HepG2 (cell line): ENCODE data around the gene SNX4. TPM values are rescaled to one million over a fixed set of nuclear protein-coding genes. Genes with fewer than 3 reads are reported as not detected.

Experiments
- ATAC-seq: fragments of 200-7000 bp; cut with Tn5 transposase; 3 replicates; pipeline ENCODE4 v1.9.1; 2020; ENCODE audit warnings: mild to moderate bottlenecking, moderate library complexity
- Bru-seq: library from RNA; stranded (reverse); fragments of 400-500 nt; gene quantifications from one replicate; lab custom pipeline; 2021; lab: Mats Ljungman, UMichigan
- BruChase-seq, 2 experiments: library from RNA; stranded (reverse); fragments of 400-500 nt; gene quantifications; one replicate each; lab custom pipeline; 2021; lab: Mats Ljungman, UMichigan
- BruUV-seq: library from RNA; stranded (reverse); fragments of 400-500 nt; replicated peaks from 2 replicates; lab custom pipeline; 2021; lab: Mats Ljungman, UMichigan
- CTCF ChIA-PET: fragments of 300-600 bp; formaldehyde crosslinking; extraction: SDS; loops from one replicate; lab custom pipeline; 2021; ENCODE audit warnings: low total read pairs, inconsistent platforms, low intra/inter-chr PET ratio; lab: Yijun Ruan, JAX
- POLR2A ChIA-PET: fragments of 350-600 bp; sonication (Branson Sonifier 250); formaldehyde crosslinking; loops from one replicate; lab custom pipeline; 2020; ENCODE audit warnings: antibody characterized with exemption, inconsistent platforms; lab: Yijun Ruan, JAX
- DNase-seq: peaks from one replicate; pipeline ENCODE4 v3.0.0-alpha.2; 2015; ENCODE audit warnings: low spot score
- FAIRE-seq: peaks from 3 replicates; lab custom pipeline; 2011; peaks lifted over from hg19 to GRCh38; lab: Jason Lieb, UNC
- H2AFZ ChIP-seq: one replicate; pipeline ENCODE4 v1.6.1; 2011; ENCODE audit warnings: low read length, inconsistent platforms
- H3K27ac ChIP-seq: fragments of 300-600 bp; 3 replicates; pipeline ENCODE4 v1.8.0; 2011; ENCODE audit warnings: mixed run types, mild to moderate bottlenecking, mixed read lengths, low read length, inconsistent platforms; ENCODE audit not compliant: insufficient read depth; ENCODE audit errors: extremely low read length
- H3K27me3 ChIP-seq, 2 experiments: fragments of 200-600 bp in 1 of 2; 2 replicates in 1 of 2; 3 replicates in 1 of 2; pipeline versions ENCODE4 v1.6.0 to v1.8.0; 2011; ENCODE audit warnings: low read length in 2 of 2, mild to moderate bottlenecking in 2 of 2, moderate library complexity in 2 of 2, inconsistent platforms in 1 of 2; ENCODE audit not compliant: insufficient read depth in 2 of 2, control insufficient read depth in 1 of 2
- H3K36me3 ChIP-seq, 2 experiments: fragments of 200-600 bp in 1 of 2; replicated peaks in 1 of 2; 2 replicates in 1 of 2; 3 replicates in 1 of 2; pipeline versions ENCODE4 v1.5.1 to v1.8.0; 2011; ENCODE audit warnings: low read length in 2 of 2, inconsistent platforms in 1 of 2; ENCODE audit not compliant: insufficient read depth in 2 of 2, control insufficient read depth in 1 of 2
- H3K4me1 ChIP-seq: 2 replicates; pipeline ENCODE4 v1.5.1; 2012; ENCODE audit warnings: low read length, inconsistent platforms; ENCODE audit not compliant: insufficient read depth
- H3K4me2 ChIP-seq: 2 replicates; pipeline ENCODE4 v1.6.0; 2011; ENCODE audit warnings: low read depth, low read length, inconsistent platforms
- H3K4me3 ChIP-seq, 3 experiments: fragments of 200-600 bp in 1 of 3; sonication (generic), shearing (Covaris generic) in 1 of 3; replicated peaks in 1 of 3; 2 replicates each; pipeline ENCODE4 v1.5.1; 2011 to 2016; ENCODE audit warnings: low read length in 3 of 3, inconsistent platforms in 2 of 3, low read depth in 2 of 3, mild to moderate bottlenecking in 2 of 3, control low read depth in 1 of 3, mixed read lengths in 1 of 3; ENCODE audit not compliant: insufficient read depth in 1 of 3
- H3K79me2 ChIP-seq: one replicate; pipeline ENCODE4 v1.6.1; 2011; ENCODE audit warnings: low read length, inconsistent platforms; ENCODE audit not compliant: insufficient read depth
- H3K9ac ChIP-seq: 2 replicates; pipeline ENCODE4 v1.6.0; 2011; ENCODE audit warnings: mild to moderate bottlenecking, low read depth, low read length, inconsistent platforms; ENCODE audit not compliant: insufficient read depth
- H3K9me3 ChIP-seq: 2 replicates; pipeline ENCODE4 v1.5.1; 2012; ENCODE audit warnings: mild to moderate bottlenecking, low read length
- H4K20me1 ChIP-seq: 2 replicates; pipeline ENCODE4 v1.6.0; 2011; ENCODE audit warnings: inconsistent platforms, mild to moderate bottlenecking, low read length, moderate library complexity; ENCODE audit not compliant: insufficient read depth
- MEF2D ChIP-seq: sonication (generic); formaldehyde crosslinking; IDR thresholded peaks from 2 replicates; pipeline ENCODE4 v1.5.1; 2020; ENCODE audit warnings: mild to moderate bottlenecking, missing genetic modification reagents
- SP1 ChIP-seq, 2 experiments: fragments of 450-650 bp in 1 of 2; sonication (generic) in 1 of 2; formaldehyde crosslinking in 1 of 2; IDR thresholded peaks; 2 replicates each; pipeline versions ENCODE4 v1.4.0 to v1.6.1; 2016 to 2020; ENCODE audit warnings: missing genetic modification reagents in 1 of 2
- ZNF451 ChIP-seq: sonication (generic); formaldehyde crosslinking; IDR thresholded peaks from 2 replicates; pipeline ENCODE4 v1.5.0; 2020; ENCODE audit warnings: mild to moderate bottlenecking, missing genetic modification reagents
- ZNF720 ChIP-seq: sonication (generic); formaldehyde crosslinking; IDR thresholded peaks from 2 replicates; pipeline ENCODE4 v1.4.0; 2020; ENCODE audit warnings: missing genetic modification reagents
- WGBS: methylation state at CpG from one replicate; pipeline ENCODE4 v1.1.6; 2017; ENCODE audit warnings: low lambda C conversion rate; 5-methylcytosine and 5-hydroxymethylcytosine counted together
- in situ Hi-C: cut with HindIII; loops from 2 replicates; pipeline ENCODE4 v1.10.0; 2017; ENCODE audit warnings: low pct_unique_long_range_greater_than_20kb; ENCODE audit not compliant: extremely low pct_ligation_motif_present
- intact Hi-C: fragments of 100-400 bp; cut with micrococcal nuclease; formaldehyde crosslinking; loops from one replicate; pipeline ENCODE4 v1.10.0; 2022; ENCODE audit not compliant: unreplicated experiment
- long read RNA-seq, 2 experiments: library from RNA in 1 of 2; library from polyadenylated mRNA in 1 of 2; stranded (forward) in 1 of 2; unstranded in 1 of 2; transcript quantifications; one replicate each; pipeline ENCODE4 v2.0.0, GENCODE V29; 2019 to 2022
- polyA minus RNA-seq, 3 experiments: library from RNA; depleted of rRNA, polyadenylated mRNA; stranded (reverse); fragments of >200 nt; gene quantifications; 2 replicates each; pipeline ENCODE4 v1.2.3, GENCODE V29; 2011; ENCODE audit warnings: low replicate concordance in 1 of 3
- polyA plus RNA-seq, 8 experiments: library from polyadenylated mRNA; depleted of rRNA in 3 of 8; stranded (reverse) in 7 of 8; unstranded in 1 of 8; fragments of >200 nt; fragmentation: Illumina TruSeq in 4 of 8; extraction: Trizol in 4 of 8; gene quantifications; 2 replicates each; pipeline versions ENCODE4 v1.2.1 to v1.2.3, GENCODE V29; 2011 to 2016; ENCODE audit warnings: low read depth in 4 of 8, missing spikeins in 1 of 8, mixed read lengths in 1 of 8; ENCODE audit not compliant: insufficient read depth in 1 of 8
- total RNA-seq, 5 experiments: library from RNA; depleted of rRNA; stranded (reverse); fragments of >200 nt; fragmentation: Illumina TruSeq; extraction: Trizol; gene quantifications; 2 replicates each; pipeline ENCODE4 v1.2.3, GENCODE V29; 2016; ENCODE audit warnings: low read depth in 1 of 5
- TF ChIP-seq, protein P1 (sequence below): sonication (generic); formaldehyde crosslinking; IDR thresholded peaks from 2 replicates; pipeline ENCODE4 v1.4.0; 2020; ENCODE audit warnings: mild to moderate bottlenecking, missing genetic modification reagents, borderline replicate concordance
- TF ChIP-seq, protein P2 (sequence below): IDR thresholded peaks from 2 replicates; pipeline ENCODE4 v1.6.1; 2016; ENCODE audit warnings: mild to moderate bottlenecking, missing biosample characterization, missing genetic modification reagents

SNX4 gene
- total RNA-seq (2016; rRNA removed; fragmentation: Illumina TruSeq; extraction: Trizol) (73.6 and 115 TPM in 2 replicates), polyA plus RNA-seq (2011; rRNA removed) (11.6 and 18.1 TPM in 2 replicates), polyA minus RNA-seq (2011; rRNA and poly(A)+ RNA removed; ENCODE audit: low replicate concordance) (5.7 and 8.9 TPM in 2 replicates), Bru-seq, nascent RNA (percentile 74 among the genes with signal in this experiment), BruChase-seq, experiment 1, labeled RNA remaining after a 6-hour chase (percentile 80 among the genes with signal in this experiment), BruChase-seq, experiment 2, labeled RNA remaining after a 2-hour chase (percentile 75 among the genes with signal in this experiment)
- total RNA-seq (2016; cell fraction: cytosol; rRNA removed; fragmentation: Illumina TruSeq; extraction: Trizol; ENCODE audit: low read depth) = 23.4 and 24.9 TPM in 2 replicates
- total RNA-seq (2016; cell fraction: insoluble cytoplasmic fraction; rRNA removed; fragmentation: Illumina TruSeq; extraction: Trizol) = 76.0 and 135 TPM in 2 replicates
- 26.3 and 26.4 TPM in 2 replicates for total RNA-seq (2016; cell fraction: membrane; rRNA removed; fragmentation: Illumina TruSeq; extraction: Trizol)
- 25.9 and 30.2 TPM in 2 replicates for total RNA-seq (2016; cell fraction: nucleus; rRNA removed; fragmentation: Illumina TruSeq; extraction: Trizol)
- 5.8 and 9.9 TPM in 2 replicates for polyA plus RNA-seq (2011; cell fraction: cytosol; rRNA removed)
- polyA plus RNA-seq (2011; cell fraction: nucleus; rRNA removed) = 2.7 and 5.3 TPM in 2 replicates
- polyA plus RNA-seq (2012) = 26.7 and 28.0 TPM in 2 replicates
- polyA plus RNA-seq (2016; cell fraction: cytosol; fragmentation: Illumina TruSeq; extraction: Trizol; ENCODE audit: low read depth) = 4.5 and 4.6 TPM in 2 replicates
- polyA plus RNA-seq (2016; cell fraction: insoluble cytoplasmic fraction; fragmentation: Illumina TruSeq; extraction: Trizol; ENCODE audit: low read depth) = 72.0 and 79.1 TPM in 2 replicates
- polyA plus RNA-seq (2016; cell fraction: membrane; fragmentation: Illumina TruSeq; extraction: Trizol; ENCODE audit: low read depth) = 10.2 and 11.8 TPM in 2 replicates
- polyA plus RNA-seq (2016; cell fraction: nucleus; fragmentation: Illumina TruSeq; extraction: Trizol; ENCODE audit: insufficient read depth, low read depth) = 29.5 and 31.0 TPM in 2 replicates
- 11.2 and 14.4 TPM in 2 replicates for polyA minus RNA-seq (2011; cell fraction: cytosol; rRNA and poly(A)+ RNA removed)
- 16.7 and 17.2 TPM in 2 replicates for polyA minus RNA-seq (2011; cell fraction: nucleus; rRNA and poly(A)+ RNA removed)
- long read RNA-seq, experiment 1, transcript SNX4-201 (14 exons, 2,513 nt) = major isoform, 68 of 81 reads
- long read RNA-seq, experiment 1, partial matches to known transcripts = 9 of 81 reads
- long read RNA-seq, experiment 1, other reads (novel, unspliced or antisense) = 4 of 81 reads
- long read RNA-seq, experiment 2, transcript SNX4-201 (14 exons, 2,513 nt) = major isoform, 16 of 37 reads
- long read RNA-seq, experiment 2, partial matches to known transcripts = 1 of 37 reads
- long read RNA-seq, experiment 2, other reads (novel, unspliced or antisense) = 20 of 37 reads

DNA sequence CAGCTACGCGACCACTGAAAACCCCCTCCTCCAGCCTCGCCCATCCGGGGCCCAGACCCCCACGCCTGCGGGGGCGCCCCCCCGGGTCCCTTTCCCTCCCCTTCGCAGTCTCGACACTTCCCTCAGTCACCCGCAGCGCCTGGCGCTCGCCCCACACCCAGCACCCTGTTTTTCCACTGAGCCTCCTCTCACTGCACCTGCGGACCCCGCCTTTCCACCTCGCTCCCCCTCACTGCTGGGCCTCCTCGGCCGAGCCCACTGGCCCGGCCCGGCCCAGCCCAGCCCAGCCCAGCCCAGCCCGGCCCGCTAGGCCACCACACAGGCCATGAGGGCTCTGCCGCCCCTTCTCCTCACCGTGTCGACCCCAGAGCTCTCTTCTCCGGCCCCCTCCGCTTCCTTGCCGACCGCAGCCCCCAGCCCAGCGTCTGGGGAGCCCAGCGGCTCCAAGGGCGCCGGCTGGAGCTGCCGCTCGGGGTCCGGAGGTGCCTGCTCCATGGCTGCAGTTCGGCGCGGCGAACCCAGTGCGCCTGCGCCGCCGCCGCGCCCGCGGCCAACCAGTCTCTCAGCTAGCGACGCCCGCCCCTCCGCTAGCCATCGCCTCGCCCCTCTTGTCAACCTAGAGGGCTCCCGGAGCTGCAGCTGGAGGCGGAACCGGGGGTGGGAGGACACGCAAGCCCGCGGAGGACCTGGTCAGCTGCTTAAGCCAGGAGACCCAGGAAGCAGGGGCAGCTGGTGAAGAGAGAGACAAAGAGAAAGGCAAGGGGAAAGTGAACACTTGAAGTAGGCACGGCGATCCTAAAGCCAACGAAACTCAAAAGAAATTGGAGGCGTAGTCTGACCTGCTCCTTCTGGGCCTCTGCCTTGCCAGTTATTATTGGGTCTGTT, at the start of gene SNX4:
TSS of gene SNX4 (minus strand) at position 525 of the 885 bp plus-strand sequence. CDS start at position 495, 30 bp downstream.
- ChIA-PET CTCF (no interaction called here), POLR2A (interaction anchor here (0.7 to 1.7 kb wide), 9 partner anchors 11 to 457 kb away, joined by 3 to 8 read pairs (median 4); partner anchors contain the start of gene OSBPL11)
- H3K9me3 ChIP-seq = no peaks in the 10 kb centered on the region
- peak within 1 kb of the TSS; percentile 79 for H3K27ac ChIP-seq
- in situ Hi-C loops (no loop called here), intact Hi-C loops (no loop called here)
- BruUV-seq = no TSS peak
- peaks cover 2 to 6% of the 10 kb centered on the region in 2 experiments; a peak in 3 of 5 replicates for H3K36me3 ChIP-seq
- no peaks in the 10 kb centered on the region; a peak in 1 of 5 replicates for H3K27me3 ChIP-seq
- H3K4me2 ChIP-seq = peak within 1 kb of the TSS; percentile 84
- DNase-seq (peak; percentile 90), FAIRE-seq (peak; percentile 44), ATAC-seq (peak; percentile 97)
- H3K79me2 ChIP-seq = peaks cover 30% of the 10 kb centered on the region
- H3K9ac ChIP-seq = peak within 1 kb of the TSS; percentile 84
- 0% methylated on average over 43 of the region's 65 CpGs for WGBS
- no peaks in the 10 kb centered on the region for H4K20me1 ChIP-seq
- H2AFZ ChIP-seq = peak within 1 kb of the TSS; percentile 99
- peak within 1 kb of the TSS; percentile 91 to 97 (median 95) for H3K4me3 ChIP-seq
- H3K4me1 ChIP-seq = peaks cover 38% of the 10 kb centered on the region
- TF ChIP-seq ZNF451 (CRISPR knock-in tag) = 0 out of 2 replicates have a peak, but pooled peaks have one; percentile 34
- TF ChIP-seq SP1 (IDR thresholded peaks at IDR 0.05) = no peak
- TF ChIP-seq SP1 (CRISPR knock-in tag; IDR thresholded peaks at IDR 0.05) = peak; percentile 53; the same call in 1 of the 2 replicates
- no peak for TF ChIP-seq ZNF720 (CRISPR knock-in tag)
- TF ChIP-seq, protein P1, sequence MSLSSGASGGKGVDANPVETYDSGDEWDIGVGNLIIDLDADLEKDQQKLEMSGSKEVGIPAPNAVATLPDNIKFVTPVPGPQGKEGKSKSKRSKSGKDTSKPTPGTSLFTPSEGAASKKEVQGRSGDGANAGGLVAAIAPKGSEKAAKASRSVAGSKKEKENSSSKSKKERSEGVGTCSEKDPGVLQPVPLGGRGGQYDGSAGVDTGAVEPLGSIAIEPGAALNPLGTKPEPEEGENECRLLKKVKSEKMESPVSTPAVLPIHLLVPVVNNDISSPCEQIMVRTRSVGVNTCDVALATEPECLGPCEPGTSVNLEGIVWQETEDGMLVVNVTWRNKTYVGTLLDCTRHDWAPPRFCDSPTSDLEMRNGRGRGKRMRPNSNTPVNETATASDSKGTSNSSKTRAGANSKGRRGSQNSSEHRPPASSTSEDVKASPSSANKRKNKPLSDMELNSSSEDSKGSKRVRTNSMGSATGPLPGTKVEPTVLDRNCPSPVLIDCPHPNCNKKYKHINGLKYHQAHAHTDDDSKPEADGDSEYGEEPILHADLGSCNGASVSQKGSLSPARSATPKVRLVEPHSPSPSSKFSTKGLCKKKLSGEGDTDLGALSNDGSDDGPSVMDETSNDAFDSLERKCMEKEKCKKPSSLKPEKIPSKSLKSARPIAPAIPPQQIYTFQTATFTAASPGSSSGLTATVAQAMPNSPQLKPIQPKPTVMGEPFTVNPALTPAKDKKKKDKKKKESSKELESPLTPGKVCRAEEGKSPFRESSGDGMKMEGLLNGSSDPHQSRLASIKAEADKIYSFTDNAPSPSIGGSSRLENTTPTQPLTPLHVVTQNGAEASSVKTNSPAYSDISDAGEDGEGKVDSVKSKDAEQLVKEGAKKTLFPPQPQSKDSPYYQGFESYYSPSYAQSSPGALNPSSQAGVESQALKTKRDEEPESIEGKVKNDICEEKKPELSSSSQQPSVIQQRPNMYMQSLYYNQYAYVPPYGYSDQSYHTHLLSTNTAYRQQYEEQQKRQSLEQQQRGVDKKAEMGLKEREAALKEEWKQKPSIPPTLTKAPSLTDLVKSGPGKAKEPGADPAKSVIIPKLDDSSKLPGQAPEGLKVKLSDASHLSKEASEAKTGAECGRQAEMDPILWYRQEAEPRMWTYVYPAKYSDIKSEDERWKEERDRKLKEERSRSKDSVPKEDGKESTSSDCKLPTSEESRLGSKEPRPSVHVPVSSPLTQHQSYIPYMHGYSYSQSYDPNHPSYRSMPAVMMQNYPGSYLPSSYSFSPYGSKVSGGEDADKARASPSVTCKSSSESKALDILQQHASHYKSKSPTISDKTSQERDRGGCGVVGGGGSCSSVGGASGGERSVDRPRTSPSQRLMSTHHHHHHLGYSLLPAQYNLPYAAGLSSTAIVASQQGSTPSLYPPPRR (CRISPR knock-in tag) = no peak
- no peak for TF ChIP-seq MEF2D (CRISPR knock-in tag)
- TF ChIP-seq, protein P2, sequence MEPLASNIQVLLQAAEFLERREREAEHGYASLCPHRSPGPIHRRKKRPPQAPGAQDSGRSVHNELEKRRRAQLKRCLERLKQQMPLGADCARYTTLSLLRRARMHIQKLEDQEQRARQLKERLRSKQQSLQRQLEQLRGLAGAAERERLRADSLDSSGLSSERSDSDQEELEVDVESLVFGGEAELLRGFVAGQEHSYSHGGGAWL = 0 out of 2 replicates have a peak, but pooled peaks have one; percentile 26
